Hematopoietic multipotent progenitor cell treated with erythropoietin and hydrocortisone succinate and interleukin-3 and kit ligand, for 8 days (in vitro differentiated cells): ENCODE data around the gene CEBPZOS.
A peak's percentile ranks its signal among the peaks of the same experiment; 100 is the strongest.
"Not testable (repeated sequence)": the region's sequence is repeated elsewhere in the genome, so short reads cannot be mapped to it uniquely, and the experiment has no call there.

Experiments
- DNase-seq: peaks from one replicate; pipeline ENCODE4 v3.0.0-alpha.2; 2015

The CEBPZOS gene

DNA sequence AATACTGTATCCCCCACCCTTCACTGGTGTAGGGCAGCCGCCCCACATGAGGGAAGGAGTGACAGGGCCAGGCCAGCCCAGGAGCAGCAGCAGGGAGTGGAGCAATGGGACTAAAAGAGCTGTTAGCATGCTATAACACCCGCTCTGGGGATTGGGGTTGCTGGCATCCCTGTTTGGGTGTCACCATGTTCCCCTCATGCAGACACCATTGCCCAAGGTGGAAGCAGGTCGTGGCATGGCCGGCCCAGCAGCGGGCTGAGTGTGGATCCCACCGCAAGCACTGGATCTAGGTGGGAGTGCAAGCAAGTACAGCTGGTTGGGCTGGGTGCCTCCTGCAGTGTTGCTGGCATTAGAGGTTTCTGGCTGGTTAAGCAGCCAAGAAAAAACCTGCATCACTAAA, 4.5 kb upstream of the CEBPZOS start:
- DNase-seq, result no peak

DNA sequence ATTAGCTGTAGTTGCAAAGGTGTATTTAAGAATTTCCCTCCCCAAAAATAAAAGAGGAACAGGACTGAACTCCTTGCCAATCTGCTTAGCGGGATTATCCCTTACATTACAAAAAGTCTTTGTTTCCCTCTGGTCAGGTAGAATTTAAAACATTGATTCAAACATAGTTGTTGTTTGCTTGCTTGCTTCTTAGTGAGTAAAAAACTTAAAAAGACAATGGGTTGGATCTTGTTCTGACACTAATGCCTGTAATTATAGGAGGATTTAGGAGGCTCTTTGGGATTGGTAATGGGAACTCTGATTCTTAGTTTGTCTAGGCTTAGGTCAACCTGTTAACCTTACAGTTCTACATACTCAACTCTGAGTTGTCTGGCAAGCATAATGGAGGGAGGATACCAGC, 3.7 kb upstream of the CEBPZOS start:
- no peak for DNase-seq

DNA sequence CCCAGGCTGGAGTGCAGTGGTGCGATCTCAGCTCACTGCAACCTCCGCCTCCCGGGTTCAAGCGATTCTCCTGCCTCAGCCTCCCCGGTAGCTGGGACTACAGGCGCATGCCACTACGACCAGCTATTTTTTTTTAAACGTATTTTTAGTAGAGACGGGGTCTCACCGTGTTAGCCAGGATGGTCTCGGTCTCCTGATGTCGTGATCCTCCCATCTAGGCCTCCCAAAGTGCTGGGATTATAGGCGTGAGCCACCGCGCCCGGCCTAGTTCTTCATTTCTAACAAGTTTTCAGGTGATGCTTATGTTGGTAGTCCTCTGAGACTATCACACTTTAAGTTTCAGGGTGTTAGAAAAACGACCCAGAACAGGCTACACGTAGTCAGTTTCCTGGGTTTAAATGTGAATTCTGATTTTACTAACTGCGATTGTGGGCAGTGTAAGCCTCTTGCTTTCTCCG, 405 bp upstream of the CEBPZOS start:
- DNase-seq, result not testable (repeated sequence)

DNA sequence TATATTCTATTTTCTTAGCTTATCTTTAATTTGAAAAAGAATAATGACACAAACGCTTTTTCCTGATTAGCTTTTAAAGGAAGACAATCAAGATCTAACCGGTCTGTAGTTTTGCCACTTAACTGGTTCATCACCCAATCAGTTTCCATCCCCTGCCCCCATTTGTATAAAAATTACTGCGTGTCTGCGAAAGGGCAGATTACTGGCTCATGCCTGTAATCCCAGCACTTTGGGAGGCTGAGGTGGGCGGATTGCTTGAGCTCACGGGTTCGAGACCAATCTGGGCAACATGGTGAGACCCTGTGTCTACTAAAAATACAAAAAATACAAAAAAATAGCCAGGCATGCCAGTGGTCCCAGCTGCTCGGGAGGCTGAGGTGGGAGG, 2.4 kb downstream of the CEBPZOS start:
- no peak for DNase-seq

DNA sequence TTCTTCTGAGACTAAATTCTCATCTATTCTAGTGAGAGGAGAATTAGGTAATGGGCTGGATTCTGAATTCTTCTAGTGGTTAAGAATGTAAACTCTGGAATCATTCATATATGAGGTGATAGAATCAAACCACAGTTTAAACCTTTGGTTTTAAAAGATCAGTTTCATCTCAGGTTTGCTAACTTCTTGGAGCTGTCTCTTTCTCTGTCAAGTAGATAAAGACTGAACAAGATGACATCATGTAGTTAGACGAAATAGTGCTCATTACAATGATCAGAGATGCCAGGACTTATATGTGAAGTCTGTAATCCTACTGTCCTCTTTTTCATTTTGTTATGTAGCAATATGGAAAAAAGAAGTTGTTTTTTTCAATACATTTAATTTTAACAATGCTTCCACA, 4.9 kb downstream of the CEBPZOS start:
- DNase-seq, result no peak

DNA sequence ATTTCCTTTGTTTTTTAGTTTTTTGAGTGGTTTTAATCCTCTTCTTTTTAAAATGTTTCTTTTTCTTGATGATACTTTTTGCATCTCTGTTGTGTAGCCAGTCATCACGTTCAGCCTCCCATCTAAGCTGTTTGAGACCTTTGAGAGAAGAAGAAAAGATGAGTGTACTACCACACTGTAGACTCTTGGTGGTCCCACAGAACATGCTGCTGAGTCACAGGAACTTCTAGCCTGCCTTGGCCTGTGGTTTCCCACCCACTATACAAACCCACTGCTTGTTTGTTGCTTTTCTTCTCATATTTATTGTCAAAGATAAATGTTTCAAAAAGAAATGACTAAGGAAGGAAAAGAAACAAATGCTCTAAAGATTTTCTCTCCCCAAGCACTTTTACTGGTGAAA, 5.5 kb downstream of the CEBPZOS start:
- DNase-seq, result peak; percentile 35

DNA sequence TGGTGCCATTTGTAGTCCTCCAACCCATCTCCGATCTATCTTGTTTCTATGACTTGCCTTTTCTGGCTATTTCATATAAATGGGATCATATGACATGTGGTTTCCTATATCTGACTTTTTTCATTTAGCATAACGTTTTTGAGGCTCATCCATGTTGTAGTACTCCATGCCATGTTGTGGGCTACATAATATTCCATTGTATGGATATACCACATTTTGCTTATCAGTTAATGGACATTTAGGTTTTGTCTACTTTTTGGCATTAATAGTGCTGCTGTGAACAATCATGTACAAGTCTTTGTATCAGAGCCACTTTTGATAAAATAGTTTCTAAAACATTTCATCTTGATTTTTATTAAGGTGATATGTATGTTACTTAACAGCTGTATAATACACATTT, 7.4 kb downstream of the CEBPZOS start:
- DNase-seq, result no peak

DNA sequence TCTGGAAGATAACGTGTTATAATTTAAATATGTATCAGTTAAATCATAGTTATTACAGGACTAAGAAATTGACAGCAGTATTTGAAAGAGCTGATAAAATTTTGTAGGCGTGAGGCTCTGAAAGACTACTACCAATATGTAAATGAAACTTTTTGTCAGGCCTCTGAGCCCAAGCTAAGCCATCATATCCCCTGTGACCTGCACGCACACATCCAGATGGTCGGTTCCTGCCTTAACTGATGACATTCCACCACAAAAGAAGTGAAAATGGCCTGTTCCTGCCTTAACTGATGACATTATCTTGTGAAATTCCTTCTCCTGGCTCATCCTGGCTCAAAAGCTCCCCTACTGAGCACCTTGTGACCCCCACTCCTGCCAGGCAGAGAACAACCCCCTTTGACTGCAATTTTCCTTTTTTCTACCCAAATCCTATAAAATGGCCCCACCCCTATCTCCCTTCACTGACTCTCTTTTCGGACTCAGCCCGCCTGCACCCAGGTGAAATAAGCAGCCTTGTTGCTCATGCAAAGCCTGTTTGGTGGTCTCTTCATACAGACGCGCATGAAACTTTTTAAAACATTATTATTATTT, 8.9 kb downstream of the CEBPZOS start:
- DNase-seq, result not testable (repeated sequence)

DNA sequence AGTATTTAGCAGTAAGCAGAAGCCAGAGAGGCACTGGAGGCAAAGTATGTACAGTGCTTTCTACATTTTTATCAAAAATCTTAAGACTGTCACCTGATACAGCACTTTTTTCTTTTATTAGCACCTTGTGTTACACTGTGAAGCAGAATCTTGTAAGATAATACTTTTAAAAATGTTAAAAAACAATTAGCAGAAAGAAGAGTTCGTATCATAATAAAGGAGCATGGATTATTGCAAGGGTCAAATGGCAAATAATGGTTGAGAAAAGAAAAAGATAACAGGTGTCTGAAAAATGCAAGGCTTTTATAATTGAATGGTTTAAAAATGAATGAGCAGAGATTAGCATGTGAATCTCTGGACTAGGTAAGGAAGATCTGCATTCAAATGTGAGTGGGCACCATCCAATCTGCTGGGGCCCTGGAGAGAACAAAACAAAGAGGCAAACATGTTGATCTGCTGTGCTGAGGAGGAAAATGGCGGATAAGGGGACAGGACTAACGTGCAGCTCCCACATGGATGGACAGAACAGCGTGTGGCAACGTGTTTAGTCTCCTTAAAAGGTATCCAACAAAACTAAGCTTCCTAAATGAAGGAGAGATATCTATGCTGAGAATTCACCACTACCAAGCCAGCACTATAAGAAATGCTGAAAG, 9.5 kb downstream of the CEBPZOS start:
- DNase-seq, result no peak

DNA sequence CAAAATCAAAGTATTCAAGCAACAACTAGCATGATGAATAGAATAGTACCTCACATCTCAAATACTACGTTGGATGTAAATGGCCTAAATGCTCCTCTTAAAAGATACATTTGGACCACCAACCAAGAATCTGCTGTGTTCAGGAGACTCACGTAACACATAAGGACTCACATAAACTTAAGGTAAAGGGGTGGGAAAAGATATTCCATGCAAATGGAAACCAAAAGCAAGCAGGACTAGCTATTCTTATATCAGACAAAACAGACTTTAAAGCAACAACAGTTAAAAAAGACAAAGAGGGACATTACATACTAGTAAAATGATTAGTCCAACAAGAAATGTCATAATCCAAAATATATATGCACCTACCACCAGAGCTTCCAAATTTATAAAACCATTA, 10.5 kb downstream of the CEBPZOS start:
- DNase-seq, result not testable (repeated sequence)

DNA sequence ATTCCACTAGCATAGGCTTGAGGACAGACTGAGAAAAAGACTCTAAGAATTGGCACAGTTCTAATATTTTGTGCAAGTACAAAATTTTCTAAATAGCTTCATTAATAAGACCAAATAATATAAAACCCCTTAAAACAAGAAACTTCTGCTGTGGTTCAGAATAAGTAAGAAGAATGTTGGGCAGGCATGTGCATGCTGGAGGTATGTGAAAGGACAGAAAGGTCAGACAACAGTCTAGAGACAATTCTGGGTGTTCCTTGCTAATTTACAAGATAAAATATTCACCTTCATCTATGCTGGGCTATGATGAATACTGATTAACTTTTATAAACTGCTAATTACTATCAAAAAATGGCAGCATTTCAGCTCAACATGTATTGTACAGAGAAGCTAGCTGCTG, 14.9 kb downstream of the CEBPZOS start:
- no peak for DNase-seq

DNA sequence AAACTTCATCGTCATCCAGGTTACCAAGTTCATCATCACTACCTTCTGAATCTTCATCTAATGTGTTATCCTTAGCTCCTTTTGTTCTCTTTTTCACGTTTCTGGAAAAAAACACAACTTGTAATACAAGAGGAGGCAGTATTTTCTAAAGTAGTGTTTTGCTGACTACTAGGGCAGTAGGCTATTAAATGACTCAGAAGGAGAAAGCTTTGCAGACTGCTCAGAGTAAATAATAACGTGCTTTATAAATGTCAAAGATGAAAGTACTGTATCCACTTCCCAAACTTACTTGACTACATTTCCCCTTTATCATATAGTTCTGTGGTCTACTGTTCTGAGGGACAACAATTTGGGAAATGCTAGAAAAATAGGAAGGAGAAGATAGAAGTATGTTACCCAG, 15.6 kb downstream of the CEBPZOS start:
- DNase-seq, result no peak

DNA sequence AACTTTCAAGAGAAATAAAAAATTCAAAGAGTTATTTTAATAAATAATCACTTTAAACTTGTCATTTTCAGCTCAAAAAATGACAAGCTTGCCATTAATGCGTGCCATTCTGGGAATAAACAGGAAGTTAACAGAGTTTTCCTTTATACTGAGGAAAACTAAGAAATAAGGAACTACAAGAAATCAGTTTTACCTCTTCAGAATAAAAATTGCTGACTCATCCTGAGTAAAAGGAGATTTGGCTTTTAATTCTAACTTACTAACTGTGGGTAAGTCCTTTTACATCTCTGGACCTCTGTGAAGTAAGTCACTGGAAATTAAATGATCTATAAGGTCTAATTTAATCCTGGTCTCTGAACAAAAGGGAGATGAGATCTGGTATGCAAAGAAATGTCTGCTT, 19.0 kb downstream of the CEBPZOS start:
- DNase-seq, result no peak

DNA sequence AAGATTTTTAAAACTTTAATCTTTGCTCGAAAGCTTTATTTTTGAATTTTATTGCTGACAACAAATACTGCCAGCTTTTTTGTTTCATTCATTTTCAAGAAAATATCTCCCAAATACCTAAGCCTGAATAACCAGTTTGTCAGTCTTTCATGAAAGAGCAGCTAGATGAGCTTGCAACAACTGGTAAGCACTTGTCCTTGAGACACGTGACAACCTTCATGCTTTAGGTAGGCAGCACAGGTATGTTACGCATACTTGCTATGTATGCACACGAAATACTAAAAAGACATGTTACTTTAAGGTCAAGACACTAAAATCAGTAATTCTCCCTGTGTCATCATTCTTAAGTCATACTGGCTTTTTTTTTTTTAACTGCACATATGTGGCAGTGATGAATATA, 22.8 kb downstream of the CEBPZOS start:
- DNase-seq, result no peak

DNA sequence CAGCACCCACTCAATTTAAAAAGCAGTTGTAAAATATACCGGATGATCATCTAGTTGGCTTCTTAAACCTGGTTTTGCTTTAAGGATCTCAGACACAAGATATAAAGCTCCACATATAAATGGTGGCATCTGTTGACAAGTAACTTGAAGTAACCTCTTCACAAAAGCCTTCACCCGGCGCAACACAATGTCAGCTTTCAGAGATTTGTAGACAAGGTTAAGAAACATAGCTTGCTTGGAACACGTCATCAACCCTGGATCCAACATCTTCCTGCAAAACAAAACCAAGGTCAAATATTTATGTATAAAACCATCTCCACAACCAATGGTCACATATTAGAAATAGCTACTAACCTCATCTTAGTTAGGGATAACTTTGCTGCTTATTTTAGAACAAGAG, 26.8 kb downstream of the CEBPZOS start:
- DNase-seq, result no peak

DNA sequence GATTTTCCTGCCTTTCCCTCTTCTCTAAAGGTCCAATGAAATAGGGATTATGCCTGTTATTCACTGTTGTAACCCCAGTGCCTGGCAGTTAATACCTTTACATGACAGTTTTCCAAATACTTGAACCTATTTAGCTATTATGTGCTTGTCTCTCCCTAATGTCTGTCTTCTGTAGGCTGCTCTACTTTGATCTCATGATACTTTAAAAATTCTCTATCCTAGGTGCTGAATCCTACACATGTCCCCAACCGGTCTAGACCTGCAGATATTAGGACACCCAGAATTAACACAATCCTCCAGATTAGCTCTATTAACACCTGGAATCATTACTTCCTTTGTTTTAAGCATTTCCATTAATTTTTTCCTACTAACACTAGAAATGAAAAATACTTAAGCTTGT, 27.8 kb downstream of the CEBPZOS start:
- DNase-seq, result no peak

DNA sequence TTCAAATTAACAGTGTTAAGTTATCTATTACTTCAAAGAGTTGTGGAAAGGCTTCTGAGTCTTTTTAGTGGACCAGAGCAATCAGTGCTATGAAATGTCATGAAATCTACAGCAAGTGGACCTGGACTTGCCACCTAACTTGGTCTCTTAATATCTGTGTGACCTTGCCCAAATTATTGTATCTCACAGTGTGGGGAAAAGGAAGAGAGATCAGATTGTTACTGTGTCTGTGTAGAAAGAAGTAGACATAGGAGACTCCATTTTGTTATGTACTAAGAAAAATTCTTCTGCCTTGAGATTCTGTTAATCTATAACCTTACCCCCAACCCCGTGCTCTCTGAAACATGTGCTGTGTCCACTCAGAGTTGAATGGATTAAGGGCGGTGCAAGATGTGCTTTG, 28.8 kb downstream of the CEBPZOS start:
- DNase-seq, result not testable (repeated sequence)

DNA sequence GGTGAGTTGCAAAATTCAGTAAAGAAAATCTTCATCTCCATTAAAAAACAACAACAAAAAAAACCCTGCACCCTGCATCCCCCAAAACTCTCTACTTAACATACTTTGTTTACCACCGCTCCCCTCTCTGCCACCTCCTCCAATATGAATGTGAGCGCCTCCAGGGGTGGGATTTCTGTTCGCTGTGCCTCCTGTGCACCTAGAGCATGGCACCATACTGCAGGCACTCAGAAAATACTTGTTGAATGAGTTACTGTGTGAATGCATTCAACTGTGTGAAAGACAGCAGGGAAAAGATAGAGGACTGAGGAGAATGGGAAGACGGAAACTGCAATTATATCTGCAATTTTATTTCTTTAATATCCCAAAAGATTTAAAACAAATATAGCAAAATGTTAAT, 30.6 kb downstream of the CEBPZOS start:
- DNase-seq, result no peak

DNA sequence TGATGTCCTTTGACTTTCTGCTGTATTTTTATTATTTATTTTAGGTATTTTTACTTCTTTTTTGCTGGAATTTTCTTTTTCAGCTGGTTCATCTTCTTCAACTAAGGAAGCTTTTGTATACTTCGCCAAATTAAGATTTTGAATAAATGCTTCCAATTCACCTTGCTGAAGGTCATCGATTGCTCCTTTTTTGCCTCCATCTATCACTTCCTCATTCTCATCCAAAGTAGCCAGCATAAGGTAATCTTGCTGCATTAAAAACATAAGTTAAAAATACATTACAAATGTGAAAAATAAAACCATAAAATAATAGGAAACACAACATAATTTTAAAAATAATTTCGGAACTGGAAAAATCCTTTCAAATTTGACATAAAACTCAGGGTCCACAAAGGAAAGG, 32.5 kb downstream of the CEBPZOS start:
- DNase-seq, result no peak

DNA sequence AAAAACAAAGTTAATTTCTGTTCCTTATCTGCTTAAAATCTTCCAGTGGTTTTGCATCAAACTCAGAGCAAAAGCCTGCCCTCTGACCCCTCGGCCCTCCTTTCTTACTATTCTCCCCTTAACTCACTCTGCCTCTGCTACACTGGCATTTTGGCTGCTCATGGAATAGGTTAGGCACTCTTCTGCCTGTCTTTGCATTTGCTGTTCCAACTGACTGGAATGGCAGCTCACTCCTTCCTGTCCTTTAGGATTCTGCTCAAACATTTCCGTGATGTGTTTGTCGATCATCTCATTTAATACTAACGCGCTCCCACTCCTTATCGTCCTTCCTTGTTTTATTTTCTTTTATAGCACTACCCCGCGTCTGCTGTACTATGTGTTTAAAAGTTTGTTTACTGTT, 34.3 kb downstream of the CEBPZOS start:
- DNase-seq, result peak; percentile 31

DNA sequence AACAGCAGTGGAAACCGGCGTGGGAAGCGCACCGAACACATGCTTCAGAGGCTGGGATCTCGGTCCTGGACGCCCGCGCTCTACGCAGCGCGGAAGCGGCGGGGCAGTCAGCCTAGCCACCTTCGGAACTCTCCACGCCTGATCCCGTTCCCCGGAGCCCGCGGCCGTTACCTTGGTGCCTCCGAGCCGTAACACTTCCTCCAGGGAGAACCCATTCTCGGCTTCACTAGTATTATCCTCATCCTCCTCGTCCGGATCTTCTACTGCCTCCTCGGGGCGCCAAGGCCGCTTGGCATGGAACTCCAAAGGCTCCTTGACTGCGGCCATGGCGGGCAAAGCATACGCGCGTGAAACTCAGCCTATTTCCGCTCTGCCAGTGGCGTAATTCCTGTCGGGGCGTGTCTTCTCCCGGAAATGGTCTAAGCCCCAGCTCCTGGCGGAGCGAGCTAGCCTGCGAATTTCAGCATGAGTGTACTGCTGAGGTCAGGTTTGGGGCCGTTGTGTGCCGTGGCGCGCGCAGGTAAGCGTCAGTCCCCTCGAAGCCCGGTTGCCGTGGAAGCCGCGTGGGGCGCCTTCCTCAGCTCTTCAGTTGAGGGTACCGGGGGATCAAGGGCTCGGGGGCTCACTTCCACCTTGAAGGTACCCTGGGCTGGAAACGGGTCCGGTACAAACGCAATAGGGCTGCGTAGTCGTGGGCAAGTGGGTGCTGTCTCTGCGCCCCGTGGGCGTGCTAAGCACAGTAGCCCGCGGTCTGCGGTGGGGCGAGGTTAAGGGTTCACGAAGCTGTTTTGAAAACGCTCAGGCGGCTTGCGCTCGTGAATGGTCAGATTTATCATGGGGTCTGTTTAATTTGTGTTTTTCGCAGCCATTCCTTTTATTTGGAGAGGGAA, 35.2 kb downstream of the CEBPZOS start, which contains the start of the genes CEBPZ and NDUFAF7:
CEBPZ (minus strand) TSS at position 356 of the 890 bp plus-strand sequence; CDS start at position 327, 29 bp downstream.
NDUFAF7 (plus strand) TSS at position 418 of the 890 bp plus-strand sequence; CDS start at position 466, 48 bp downstream.
- peak; percentile 94 for DNase-seq

DNA sequence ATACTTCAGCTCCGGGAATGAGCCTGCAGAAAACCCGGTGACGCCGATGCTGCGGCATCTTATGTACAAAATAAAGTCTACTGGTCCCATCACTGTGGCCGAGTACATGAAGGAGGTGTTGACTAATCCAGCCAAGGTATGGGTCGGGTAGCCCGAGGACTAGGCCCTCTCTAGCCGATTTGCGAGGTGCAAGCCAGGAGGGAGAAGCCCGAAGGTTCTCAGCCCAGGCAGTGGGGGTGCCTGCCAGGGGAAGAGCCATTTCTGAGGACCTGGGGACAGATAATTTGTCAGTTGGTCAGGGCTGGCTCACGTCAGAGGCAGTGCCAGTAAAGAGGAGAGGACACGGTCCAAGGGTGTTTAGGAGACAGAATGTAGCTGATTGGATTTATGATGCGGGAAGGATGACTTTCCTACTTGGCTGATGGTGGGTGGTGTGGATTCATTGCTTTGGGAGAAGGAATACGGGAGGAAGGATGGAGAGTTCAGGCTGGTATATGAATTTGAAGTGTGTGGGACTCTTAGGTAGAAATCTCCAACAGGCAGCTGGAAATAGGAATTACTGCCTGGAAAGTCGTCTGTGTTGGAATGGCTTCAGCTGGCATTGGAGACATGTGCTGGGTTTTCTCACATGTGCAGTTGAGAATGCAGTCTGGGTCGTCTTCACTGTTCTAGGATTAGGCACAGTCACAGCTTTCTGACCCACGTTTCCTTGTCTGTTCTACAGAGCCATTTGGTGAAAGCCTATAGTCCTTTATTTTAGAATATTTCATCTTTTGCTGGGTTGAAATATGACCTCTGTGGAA, 36.0 kb downstream of the CEBPZOS start:
- peak; percentile 5 for DNase-seq

DNA sequence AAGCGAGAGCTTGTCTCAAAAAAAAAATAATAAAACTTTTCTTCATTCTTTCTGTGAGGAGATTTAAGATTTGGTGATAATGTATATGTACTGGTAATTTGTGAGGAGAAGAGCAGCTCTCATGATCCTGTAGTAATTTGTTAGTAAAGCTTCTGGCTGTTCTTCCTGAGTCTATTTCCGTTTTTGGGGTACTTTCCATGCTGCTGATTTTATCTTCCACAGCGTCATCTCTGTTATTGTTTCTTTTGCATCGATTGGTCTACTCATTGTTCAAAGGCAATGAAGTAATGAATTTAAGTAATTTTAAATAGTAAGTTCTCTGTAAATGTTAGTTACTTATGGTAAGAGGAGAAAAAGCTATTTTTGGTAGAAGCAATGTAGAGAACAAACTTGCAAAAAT, 47.1 kb downstream of the CEBPZOS start:
- DNase-seq, result no peak
